AG08395 (cell line): ENCODE results near the gene TSTD1.
A peak's percentile ranks its signal among the peaks of the same experiment; 100 is the strongest.
"Not testable (repeated sequence)": the region's sequence is repeated elsewhere in the genome, so short reads cannot be mapped to it uniquely, and the experiment has no call there.

Source experiments
- DNase-seq: peaks from one replicate; pipeline ENCODE4 v3.0.0; 2012; ENCODE audit warnings: mixed read lengths, low spot score

Gene TSTD1

GRCh38 chr1:161033751-161034150, 5.0 kb downstream of the TSTD1 start:
- DNase-seq, result no peak

GRCh38 chr1:161032409-161032808, 6.4 kb downstream of the TSTD1 start:
- DNase-seq, result no peak

- DNase-seq, result no peak
Measured at GRCh38 chr1:161031874-161032273, 6.9 kb downstream of the TSTD1 start.

GRCh38 chr1:161029466-161029865, 9.3 kb downstream of the TSTD1 start:
- not testable (repeated sequence) for DNase-seq

- not testable (repeated sequence) for DNase-seq
Measured at GRCh38 chr1:161026954-161027353, 11.8 kb downstream of the TSTD1 start.

GRCh38 chr1:161022432-161022831, 16.3 kb downstream of the TSTD1 start:
- not testable (repeated sequence) for DNase-seq

- no peak for DNase-seq
Measured at GRCh38 chr1:161021970-161022353, 16.8 kb downstream of the TSTD1 start.

GRCh38 chr1:161021165-161021969, 17.4 kb downstream of the TSTD1 start:
- DNase-seq, result peak; percentile 79

- no peak for DNase-seq
Measured at GRCh38 chr1:161020509-161021164, 18.1 kb downstream of the TSTD1 start, which contains the start of gene F11R. Gene F11R, minus strand, starts transcription at chr1:161021152. Its CDS starts 79 bp downstream, at chr1:161021073.

GRCh38 chr1:161019751-161020495, 18.8 kb downstream of the TSTD1 start:
- peak; percentile 17 for DNase-seq

GRCh38 chr1:161019111-161019660, 19.6 kb downstream of the TSTD1 start:
- DNase-seq, result not testable (repeated sequence)

GRCh38 chr1:161018631-161018930, 20.2 kb downstream of the TSTD1 start:
- no peak for DNase-seq

GRCh38 chr1:161017756-161018630, 20.8 kb downstream of the TSTD1 start:
- DNase-seq, result no peak

- not testable (repeated sequence) for DNase-seq
Measured at GRCh38 chr1:161017181-161017580, 21.6 kb downstream of the TSTD1 start.

- not testable (repeated sequence) for DNase-seq
Measured at GRCh38 chr1:161016683-161017082, 22.1 kb downstream of the TSTD1 start.

- peak; percentile 67 for DNase-seq
Measured at GRCh38 chr1:161013488-161014230, 25.1 kb downstream of the TSTD1 start.

GRCh38 chr1:161013131-161013487, 25.7 kb downstream of the TSTD1 start:
- DNase-seq, result no peak

- DNase-seq, result no peak
Measured at GRCh38 chr1:161012420-161012819, 26.3 kb downstream of the TSTD1 start.

- DNase-seq, result no peak
Measured at GRCh38 chr1:161009602-161010211, 29.1 kb downstream of the TSTD1 start.

GRCh38 chr1:161008869-161009510, 29.8 kb downstream of the TSTD1 start:
- no peak for DNase-seq
